OCI-LY7 (cell line): Measurements from ENCODE around the gene SCGB1D1. TPM values are rescaled to one million over a fixed set of nuclear protein-coding genes. Genes with fewer than 3 reads are reported as not detected.

Experiments
- BruUV-seq: library from RNA; stranded (reverse); fragments of 400-500 nt; replicated peaks from 2 replicates; lab custom pipeline; 2021; lab: Mats Ljungman, UMichigan
- CTCF ChIA-PET: fragments of 300-600 bp; sonication (Branson Sonifier 250); formaldehyde crosslinking; loops from one replicate; lab custom pipeline; 2022; ENCODE audit warnings: antibody characterized with exemption; ENCODE audit not compliant: unreplicated experiment; lab: Charles Lee
- POLR2A ChIA-PET: fragments of 300-600 bp; sonication (Branson Sonifier 250); formaldehyde crosslinking; loops from one replicate; lab custom pipeline; 2022; ENCODE audit warnings: antibody characterized with exemption; lab: Charles Lee
- DNase-seq: peaks from one replicate; pipeline ENCODE4 v3.0.0-alpha.2; 2015; ENCODE audit warnings: low spot score
- H2AFZ ChIP-seq: fragments of 200-600 bp; sonication (generic), shearing (Covaris generic); 2 replicates; pipeline ENCODE4 v1.6.1; 2014; ENCODE audit warnings: mild to moderate bottlenecking, antibody characterized with exemption, low read length, moderate library complexity
- H3K27ac ChIP-seq: fragments of 200-600 bp; sonication (generic); 2 replicates; pipeline ENCODE4 v1.5.1; 2014; ENCODE audit warnings: mixed run types, low read depth, mild to moderate bottlenecking, moderate library complexity, low read length, inconsistent platforms; ENCODE audit not compliant: poor library complexity, severe bottlenecking
- H3K36me3 ChIP-seq: fragments of 200-600 bp; sonication (generic); 2 replicates; pipeline ENCODE4 v1.6.1; 2014; ENCODE audit warnings: mild to moderate bottlenecking, antibody characterized with exemption, low read length, moderate library complexity, mixed read lengths; ENCODE audit not compliant: insufficient read depth
- H3K4me1 ChIP-seq: fragments of 200-600 bp; sonication (generic); 2 replicates; pipeline ENCODE4 v1.5.1; 2014; ENCODE audit warnings: mild to moderate bottlenecking, low read length; ENCODE audit not compliant: insufficient read depth, poor library complexity, severe bottlenecking
- H3K4me2 ChIP-seq: fragments of 200-600 bp; sonication (generic); 2 replicates; pipeline ENCODE4 v1.6.1; 2014; ENCODE audit warnings: mild to moderate bottlenecking, low read length
- H3K4me3 ChIP-seq: fragments of 200-600 bp; sonication (generic); 2 replicates; pipeline ENCODE4 v1.5.1; 2014; ENCODE audit warnings: mild to moderate bottlenecking, low read depth, low read length; ENCODE audit not compliant: poor library complexity, severe bottlenecking
- H3K79me2 ChIP-seq: fragments of 200-600 bp; sonication (generic); 2 replicates; pipeline ENCODE4 v1.6.1; 2016; ENCODE audit warnings: low read depth, mild to moderate bottlenecking, low read length, moderate library complexity, mixed read lengths; ENCODE audit not compliant: insufficient read depth
- H3K9me2 ChIP-seq: fragments of 200-600 bp; sonication (generic); 2 replicates; pipeline ENCODE4 v1.6.1; 2016; ENCODE audit warnings: mild to moderate bottlenecking, low read length, mixed read lengths; ENCODE audit not compliant: insufficient read depth
- H3K9me3 ChIP-seq: fragments of 200-600 bp; sonication (generic); 2 replicates; pipeline ENCODE4 v1.6.1; 2014; ENCODE audit warnings: mild to moderate bottlenecking, mixed run types, low read length, mixed read lengths
- H4K20me1 ChIP-seq: fragments of 200-600 bp; sonication (generic); 2 replicates; pipeline ENCODE4 v1.6.1; 2014; ENCODE audit warnings: mild to moderate bottlenecking, antibody characterized with exemption, low read length, moderate library complexity, mixed read lengths; ENCODE audit not compliant: insufficient read depth
- CTCF ChIP-seq: fragments of 200-600 bp; sonication (generic); conservative IDR thresholded peaks from 2 replicates; pipeline ENCODE4 v1.5.1; 2014; ENCODE audit warnings: mild to moderate bottlenecking, antibody characterized with exemption, low read length, moderate library complexity, mixed read lengths
- EZH2phosphoT487 ChIP-seq: fragments of 200-600 bp; sonication (generic); IDR thresholded peaks from 2 replicates; pipeline ENCODE4 v1.6.1; 2018; ENCODE audit warnings: low read depth, borderline replicate concordance, mild to moderate bottlenecking, mixed run types, antibody characterized with exemption, low read length, moderate library complexity, mixed read lengths
- intact Hi-C: fragments of 100-400 bp; cut with micrococcal nuclease; formaldehyde crosslinking; loops from one replicate; pipeline ENCODE4 v1.10.0; 2022; ENCODE audit not compliant: unreplicated experiment
- total RNA-seq, 2 experiments: library from RNA; depleted of rRNA in 1 of 2; stranded (reverse); fragments of >200 nt in 1 of 2; shearing (Covaris generic) in 1 of 2; gene quantifications; 2 replicates each; pipeline ENCODE4 v1.2.3, GENCODE V29; 2014 to 2022

The SCGB1D1 gene
- total RNA-seq, 2 experiments from 2014 or later = not detected

- Histone ChIP-seq H3K36me3 (no peaks in the 10 kb centered on the region), H3K79me2 (no peaks in the 10 kb centered on the region), H2AFZ (no peak overlapping the region), H3K27ac (no peak overlapping the region), H3K9me3 (no peaks in the 10 kb centered on the region), H3K9me2 (no peaks in the 10 kb centered on the region), H3K4me1 (no peaks in the 10 kb centered on the region), H3K4me3 (no peak overlapping the region), H4K20me1 (no peaks in the 10 kb centered on the region), H3K4me2 (no peak overlapping the region)
- DNase-seq = no peak
- TF ChIP-seq EZH2phosphoT487 (no peak), CTCF (no peak)
- no TSS peak for BruUV-seq
- intact Hi-C loops = no loop called here
- CTCF ChIA-PET = no interaction called here
- POLR2A ChIA-PET = no interaction called here
These were observed 17.7 kb upstream of the SCGB1D1 start for GRCh38 chr11:62172294-62172693.

GRCh38 chr11:62176766-62177165 is 13.2 kb upstream of the SCGB1D1 start:
- no peaks in the 10 kb centered on the region for H3K9me2 ChIP-seq
- H4K20me1 ChIP-seq = no peaks in the 10 kb centered on the region
- no peak for TF ChIP-seq CTCF
- no peak for TF ChIP-seq EZH2phosphoT487
- CTCF ChIA-PET = no interaction called here
- H2AFZ ChIP-seq = no peak overlapping the region
- H3K4me3 ChIP-seq = no peak overlapping the region
- BruUV-seq = no TSS peak
- no peaks in the 10 kb centered on the region for H3K4me1 ChIP-seq
- POLR2A ChIA-PET = no interaction called here
- intact Hi-C loops = no loop called here
- no peak for DNase-seq
- no peak overlapping the region for H3K4me2 ChIP-seq
- no peak overlapping the region for H3K27ac ChIP-seq
- H3K36me3 ChIP-seq = no peaks in the 10 kb centered on the region
- H3K9me3 ChIP-seq = no peaks in the 10 kb centered on the region
- H3K79me2 ChIP-seq = no peaks in the 10 kb centered on the region

GRCh38 chr11:62179995-62180394 is 10.0 kb upstream of the SCGB1D1 start:
- no TSS peak for BruUV-seq

More at GRCh38 chr11:62179995-62180394, 10.0 kb upstream of the SCGB1D1 start:
- Histone ChIP-seq H3K27ac (no peak overlapping the region), H3K4me1 (peaks cover 6% of the 10 kb centered on the region), H3K9me3 (no peaks in the 10 kb centered on the region), H3K4me2 (no peak overlapping the region), H3K9me2 (no peaks in the 10 kb centered on the region), H3K4me3 (no peak overlapping the region), H2AFZ (no peak overlapping the region), H3K79me2 (no peaks in the 10 kb centered on the region), H3K36me3 (no peaks in the 10 kb centered on the region), H4K20me1 (no peaks in the 10 kb centered on the region)
- DNase-seq = no peak
- ChIA-PET CTCF (no interaction called here), POLR2A (no interaction called here)
- TF ChIP-seq EZH2phosphoT487 (no peak), CTCF (no peak)
- intact Hi-C loops = no loop called here
